GM12891 (cell line): ENCODE results near the gene MATR3.
"Not testable (repeated sequence)": the region's sequence is repeated elsewhere in the genome, so short reads cannot be mapped to it uniquely, and the experiment has no call there.

ENCODE experiments used
- PAX5 ChIP-seq: IDR thresholded peaks from 2 replicates; pipeline ENCODE4 v1.6.1; 2011; ENCODE audit warnings: low read length, moderate library complexity, mild to moderate bottlenecking; ENCODE audit not compliant: insufficient read depth, severe bottlenecking
- POLR2A ChIP-seq: IDR thresholded peaks from 2 replicates; pipeline ENCODE4 v1.6.1; 2011; ENCODE audit warnings: low read depth, low read length, control low read depth
- POLR2AphosphoS5 ChIP-seq: IDR thresholded peaks from 2 replicates; pipeline ENCODE4 v1.6.1; 2011; ENCODE audit warnings: low read depth, low read length, control low read depth
- POU2F2 ChIP-seq: IDR thresholded peaks from 2 replicates; pipeline ENCODE4 v1.6.1; 2011; ENCODE audit warnings: low read depth, mild to moderate bottlenecking, control low read depth, low read length, moderate library complexity
- TAF1 ChIP-seq: IDR thresholded peaks from 2 replicates; pipeline ENCODE4 v1.6.1; 2011; ENCODE audit warnings: low read depth, low read length, control low read depth

DNA sequence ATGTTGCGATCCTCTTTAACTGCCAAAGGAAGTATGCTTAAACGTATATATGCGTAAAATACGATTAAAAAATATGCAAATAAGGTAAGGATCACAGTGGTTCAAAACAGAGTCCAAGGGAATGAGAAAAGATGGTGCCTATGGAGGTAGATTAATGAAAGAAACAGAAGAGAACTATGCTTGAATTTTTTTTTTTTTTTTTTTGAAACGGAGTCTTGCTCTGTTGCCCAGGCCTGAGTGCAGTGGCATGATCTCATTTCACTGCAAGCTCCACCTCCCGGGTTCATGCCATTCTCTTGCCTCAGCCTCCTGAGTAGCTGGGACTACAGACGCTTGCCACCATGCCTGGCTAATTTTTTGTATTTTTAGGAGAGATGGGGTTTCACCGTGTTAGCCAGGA lies 51.9 kb downstream of the MATR3 start:
- TF ChIP-seq TAF1, POLR2AphosphoS5, POU2F2, POLR2A, PAX5: not testable (repeated sequence)
